ENCODE measurements around the gene BCOR.

The BCOR gene

DNA sequence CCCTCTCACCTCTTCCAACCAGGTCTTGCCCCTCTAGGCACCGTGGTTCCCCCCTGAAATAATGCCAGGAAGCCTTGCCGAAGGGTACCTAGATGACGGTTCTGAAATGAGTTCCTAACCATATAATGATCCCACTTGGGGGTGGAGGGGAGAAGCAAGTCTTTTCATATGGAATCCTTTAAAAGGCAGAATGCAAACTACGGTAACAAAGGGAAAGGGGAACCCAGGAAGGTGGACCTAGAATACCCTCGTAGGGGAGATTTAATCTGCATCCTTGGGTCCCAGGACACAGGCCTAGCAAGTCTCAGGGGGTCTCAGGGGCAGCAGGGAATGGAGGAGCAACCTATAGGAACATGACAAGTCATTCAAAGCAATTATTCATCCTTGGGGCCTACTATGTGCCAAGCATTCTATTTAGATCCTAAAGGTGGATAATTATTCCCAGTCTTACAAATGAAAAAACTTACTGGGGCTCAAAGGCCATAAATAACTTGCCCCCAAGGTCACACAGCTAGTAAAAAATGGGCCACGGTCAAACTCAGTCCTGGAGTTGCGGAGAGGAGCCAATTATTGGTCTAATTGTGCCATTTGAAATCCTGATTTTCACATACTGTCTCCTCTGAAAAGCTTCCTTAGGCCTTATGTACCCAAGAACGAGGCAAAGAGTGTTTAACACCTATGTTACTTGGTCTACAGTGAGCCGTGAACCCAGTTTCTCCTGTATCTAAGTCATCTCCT is 8.8 kb downstream of the BCOR start:
- Mint-ChIP-seq H3K4me1 (peaks cover 85% of the 10 kb centered on the region), H3K9me3 (peaks cover 2% of the 10 kb centered on the region)

DNA sequence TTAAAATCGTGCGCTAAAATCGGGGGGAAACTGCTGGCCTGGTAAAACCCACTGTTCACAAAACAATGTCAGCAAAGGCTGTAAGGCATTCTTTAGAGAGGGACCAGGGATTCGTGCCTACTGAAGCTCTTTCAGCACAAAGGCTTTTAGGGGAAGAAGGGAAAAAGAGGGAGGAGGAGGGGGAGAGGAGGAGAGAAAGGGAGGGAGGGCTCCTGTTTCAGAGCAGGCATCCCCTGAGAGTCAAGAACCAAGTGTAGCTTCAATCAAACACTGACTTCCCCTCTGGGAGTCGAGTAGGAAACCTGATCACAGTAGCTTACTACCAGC is 9.5 kb downstream of the BCOR start:
- TF ChIP-seq, protein P1, sequence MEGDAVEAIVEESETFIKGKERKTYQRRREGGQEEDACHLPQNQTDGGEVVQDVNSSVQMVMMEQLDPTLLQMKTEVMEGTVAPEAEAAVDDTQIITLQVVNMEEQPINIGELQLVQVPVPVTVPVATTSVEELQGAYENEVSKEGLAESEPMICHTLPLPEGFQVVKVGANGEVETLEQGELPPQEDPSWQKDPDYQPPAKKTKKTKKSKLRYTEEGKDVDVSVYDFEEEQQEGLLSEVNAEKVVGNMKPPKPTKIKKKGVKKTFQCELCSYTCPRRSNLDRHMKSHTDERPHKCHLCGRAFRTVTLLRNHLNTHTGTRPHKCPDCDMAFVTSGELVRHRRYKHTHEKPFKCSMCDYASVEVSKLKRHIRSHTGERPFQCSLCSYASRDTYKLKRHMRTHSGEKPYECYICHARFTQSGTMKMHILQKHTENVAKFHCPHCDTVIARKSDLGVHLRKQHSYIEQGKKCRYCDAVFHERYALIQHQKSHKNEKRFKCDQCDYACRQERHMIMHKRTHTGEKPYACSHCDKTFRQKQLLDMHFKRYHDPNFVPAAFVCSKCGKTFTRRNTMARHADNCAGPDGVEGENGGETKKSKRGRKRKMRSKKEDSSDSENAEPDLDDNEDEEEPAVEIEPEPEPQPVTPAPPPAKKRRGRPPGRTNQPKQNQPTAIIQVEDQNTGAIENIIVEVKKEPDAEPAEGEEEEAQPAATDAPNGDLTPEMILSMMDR (IDR thresholded peaks at IDR 0.05; ENCODE audit: unreplicated experiment in 3 of 3) = no peak
- H3K4me3 Mint-ChIP-seq = peak overlapping the region in 2 of 3 experiments; percentile 37 to 64
- peaks cover 2% of the 10 kb centered on the region for H3K9me3 Mint-ChIP-seq
- no peaks in the 10 kb centered on the region for H3K36me3 Mint-ChIP-seq (ENCODE audit: low read depth)
- peak overlapping the region; percentile 26 to 45 (median 42) for H3K27ac Mint-ChIP-seq
- peaks cover 10% of the 10 kb centered on the region for H3K27me3 Mint-ChIP-seq (ENCODE audit: low read depth)
- H3K4me1 Mint-ChIP-seq = peaks cover 78% of the 10 kb centered on the region

More for the DNA sequence above, 8.8 kb downstream of the BCOR start:
- Mint-ChIP-seq H3K4me3 (peak overlapping the region; percentile 53 to 66 (median 64)), H3K27ac (peak overlapping the region; percentile 19 to 42 (median 27)), H3K36me3 (ENCODE audit: low read depth) (no peaks in the 10 kb centered on the region), H3K27me3 (ENCODE audit: low read depth) (peaks cover 10% of the 10 kb centered on the region)
- TF ChIP-seq, protein P1 (IDR thresholded peaks at IDR 0.05; ENCODE audit: unreplicated experiment in 3 of 3) = no peak

DNA sequence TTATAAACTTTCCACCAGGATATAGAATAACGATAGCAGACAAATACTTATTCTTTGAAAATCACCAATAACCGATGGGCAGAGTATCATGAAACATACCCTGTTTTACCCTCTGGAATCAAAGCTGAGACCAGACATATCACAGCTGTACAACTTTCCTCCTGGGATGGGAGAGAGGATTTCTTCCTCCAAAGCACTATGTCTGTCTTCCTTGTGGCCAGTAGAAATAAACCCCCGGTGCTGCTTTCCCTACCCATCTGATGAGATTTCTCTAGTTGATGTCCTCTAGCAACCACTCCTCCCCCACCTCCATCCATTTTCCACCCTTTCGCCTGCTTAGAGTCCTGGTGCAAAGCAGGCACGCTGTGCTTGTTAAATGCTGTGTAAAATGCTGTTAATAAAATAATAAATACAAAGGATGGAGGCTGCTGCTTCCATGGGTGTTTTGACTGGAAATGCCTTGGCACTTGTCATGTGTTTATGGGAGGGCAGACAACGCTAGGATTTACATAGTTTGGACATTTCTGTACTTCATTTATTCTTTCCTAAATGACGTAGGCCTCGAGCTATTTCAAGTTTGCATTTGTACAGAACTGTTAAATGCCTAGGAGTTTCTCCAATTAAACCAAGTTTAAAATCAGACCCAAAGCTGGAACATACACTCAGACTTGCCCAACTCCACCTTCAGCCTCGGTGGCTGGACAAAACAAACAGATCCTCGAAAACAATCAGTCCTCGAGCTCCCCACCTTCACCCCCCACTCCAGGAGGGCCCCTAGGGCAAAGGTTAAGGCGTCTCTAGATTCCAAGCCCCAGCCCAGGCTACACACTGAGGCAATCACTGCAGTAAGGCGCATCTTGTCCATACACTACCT is 10.1 kb downstream of the BCOR start:
- Mint-ChIP-seq H3K36me3 (ENCODE audit: low read depth) (no peaks in the 10 kb centered on the region), H3K27ac (peak overlapping the region; percentile 42 to 85 (median 45)), H3K9me3 (peaks cover 2% of the 10 kb centered on the region), H3K4me1 (peaks cover 74% of the 10 kb centered on the region), H3K27me3 (ENCODE audit: low read depth) (peaks cover 10% of the 10 kb centered on the region), H3K4me3 (peak overlapping the region; percentile 26 to 46 (median 37))
- TF ChIP-seq, protein P1 (IDR thresholded peaks at IDR 0.05; ENCODE audit: unreplicated experiment in 3 of 3) = no peak

DNA sequence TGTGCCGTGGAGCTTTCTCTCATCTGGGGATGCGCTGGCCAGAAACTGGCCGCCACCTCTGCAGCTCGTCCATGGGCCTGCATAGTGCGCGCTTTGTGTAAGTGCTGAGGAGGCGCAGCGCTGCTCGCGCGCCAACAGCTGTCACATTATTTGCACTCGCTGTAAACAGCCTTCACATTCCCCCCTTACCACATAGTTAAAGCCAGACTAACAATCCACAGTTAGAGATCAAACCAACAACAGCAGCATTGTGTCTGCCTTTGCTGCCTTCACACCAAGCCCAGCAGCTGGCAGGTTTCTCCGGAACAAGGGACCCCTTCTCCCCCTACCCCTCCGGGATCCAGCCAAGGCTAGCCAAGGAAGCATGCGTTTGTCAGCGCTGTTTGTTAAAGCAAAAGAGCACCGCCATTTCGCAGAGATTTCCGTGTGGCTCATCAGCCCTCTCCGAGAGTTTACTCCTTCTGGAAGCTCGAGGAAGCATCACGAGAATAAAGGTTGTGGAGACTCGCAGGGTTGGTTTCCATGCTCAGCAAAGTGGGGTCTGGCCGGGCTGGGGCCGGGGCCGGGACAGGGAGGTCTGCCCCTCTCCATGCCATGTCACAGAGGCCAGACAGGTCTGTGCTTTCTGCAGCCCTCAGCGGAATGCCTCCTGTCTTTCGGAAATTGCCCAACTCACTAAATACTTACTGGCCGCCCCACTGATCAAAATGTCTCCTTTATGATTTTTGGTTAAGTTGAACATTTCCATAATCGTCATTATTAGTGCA is 11.0 kb downstream of the BCOR start:
- peak overlapping the region; percentile 53 to 85 (median 80) for H3K27ac Mint-ChIP-seq
- H3K4me3 Mint-ChIP-seq = peak overlapping the region; percentile 35 to 52 (median 51)
- TF ChIP-seq, protein P1 (IDR thresholded peaks at IDR 0.05; ENCODE audit: unreplicated experiment in 3 of 3) = no peak
- peaks cover 5% of the 10 kb centered on the region for H3K27me3 Mint-ChIP-seq (ENCODE audit: low read depth)
- peaks cover 79% of the 10 kb centered on the region for H3K4me1 Mint-ChIP-seq
- H3K36me3 Mint-ChIP-seq (ENCODE audit: low read depth) = no peaks in the 10 kb centered on the region
- no peaks in the 10 kb centered on the region for H3K9me3 Mint-ChIP-seq

DNA sequence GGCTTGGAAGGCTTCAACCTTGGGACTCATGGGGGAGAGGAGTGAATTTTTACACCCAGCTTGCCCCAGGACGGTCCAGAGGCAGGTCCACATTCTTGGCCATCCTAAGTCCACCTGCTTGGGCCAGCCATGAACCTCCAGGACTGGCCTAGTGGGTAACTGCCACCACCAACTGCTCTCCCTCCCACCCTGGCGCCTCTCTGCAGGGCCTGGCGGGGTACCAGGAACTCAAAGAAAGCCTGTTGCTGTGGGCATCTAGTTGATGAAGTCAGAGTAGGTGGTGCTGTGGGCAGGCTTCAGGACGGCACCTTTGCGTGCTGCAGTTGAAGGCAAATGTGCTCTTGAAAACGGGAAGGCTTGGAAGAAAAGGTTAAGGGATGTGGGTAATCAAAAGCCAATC is 12.0 kb downstream of the BCOR start:
- Mint-ChIP-seq H3K36me3 (ENCODE audit: low read depth) (no peaks in the 10 kb centered on the region), H3K27me3 (ENCODE audit: low read depth) (no peaks in the 10 kb centered on the region), H3K27ac (no peak overlapping the region), H3K9me3 (no peaks in the 10 kb centered on the region), H3K4me3 (peak overlapping the region in 1 of 3 experiments; percentile 59), H3K4me1 (peaks cover 81% of the 10 kb centered on the region)
- TF ChIP-seq, protein P1 (IDR thresholded peaks at IDR 0.05; ENCODE audit: unreplicated experiment in 3 of 3) = no peak

Measured in nephron (organoid).